DND-41 (cell line): Measurements from ENCODE around the gene RHPN2.

Experiments
- CTCF ChIP-seq: IDR thresholded peaks from 2 replicates; pipeline ENCODE4 v1.5.1; 2012; ENCODE audit warnings: borderline replicate concordance, low read length, moderate library complexity, mild to moderate bottlenecking; ENCODE audit not compliant: poor library complexity, severe bottlenecking; ENCODE audit errors: extremely low read depth
- EZH2 ChIP-seq: IDR thresholded peaks from 3 replicates; pipeline ENCODE4 v1.6.1; 2012; ENCODE audit warnings: borderline replicate concordance, low read depth, mild to moderate bottlenecking, moderate library complexity, low read length, inconsistent platforms; ENCODE audit not compliant: severe bottlenecking

GRCh38 chr19:33022472-33023116 lies 42.1 kb downstream of the RHPN2 start:
- TF ChIP-seq CTCF (no peak), EZH2 (no peak)
